ENCODE data around the gene RPRM.
"Not testable (repeated sequence)": the region's sequence is repeated elsewhere in the genome, so short reads cannot be mapped to it uniquely, and the experiment has no call there.

Gene RPRM

GRCh38 chr2:153478289-153479261 is at the start of gene RPRM:
Gene RPRM (minus strand): TSS chr2:153478762. CDS start chr2:153478565, 197 bp downstream.
- peak; percentile 13 for DNase-seq (ENCODE audit: low read depth)

DNA sequence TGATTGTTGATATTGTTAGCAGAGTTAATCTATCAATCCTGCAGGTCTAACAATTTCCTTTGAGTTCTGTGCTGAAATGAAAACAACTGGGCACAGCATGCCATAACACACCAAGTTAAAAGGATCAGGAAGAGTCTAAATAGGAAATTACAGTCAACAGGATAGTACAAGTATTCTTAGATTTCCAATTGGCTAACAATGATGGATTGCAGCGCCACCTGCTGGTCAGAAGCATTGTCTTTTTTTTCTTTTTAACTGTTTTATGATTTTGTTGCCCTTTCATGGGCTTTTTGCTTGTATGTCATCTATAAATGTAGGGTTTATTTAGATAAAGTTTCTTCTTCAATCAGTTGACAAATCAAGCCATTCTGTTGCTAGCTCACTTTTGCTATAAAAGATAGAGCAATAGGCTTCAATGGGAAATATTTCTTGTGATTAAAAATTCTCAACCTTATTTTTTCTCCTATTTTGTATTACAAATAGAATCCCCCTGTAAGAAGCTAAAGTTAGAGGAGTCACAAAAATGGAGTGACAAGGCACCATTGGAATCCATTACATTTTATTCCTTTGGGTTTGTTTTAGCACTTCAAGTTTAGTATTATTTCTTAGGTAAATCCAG is 40.8 kb upstream of the RPRM start:
- no peak for DNase-seq (ENCODE audit: low read depth)

GRCh38 chr2:153512331-153512730 is 33.8 kb upstream of the RPRM start:
- DNase-seq (ENCODE audit: low read depth): no peak

DNA sequence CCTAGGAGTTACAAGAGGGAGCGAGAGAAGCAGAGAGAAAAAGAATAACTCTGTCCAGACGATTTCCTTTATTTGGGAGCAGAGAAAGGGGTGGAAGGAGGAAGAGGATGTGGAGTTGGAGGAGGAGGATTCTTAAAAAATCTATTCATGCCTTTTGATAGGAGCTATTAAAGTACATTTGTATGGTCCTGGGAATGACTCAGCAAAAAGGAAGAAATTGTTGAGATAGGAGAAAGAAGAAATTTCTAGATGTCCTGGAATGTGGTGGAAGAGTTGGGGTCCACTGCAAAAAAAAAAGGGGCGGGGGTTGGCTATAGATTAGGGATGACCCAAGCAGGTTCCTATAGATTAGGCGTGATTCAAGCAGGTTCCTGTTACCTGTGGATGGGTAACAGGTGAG is 32.4 kb upstream of the RPRM start:
- DNase-seq (ENCODE audit: low read depth): no peak

- no peak for DNase-seq (ENCODE audit: low read depth)
Observed at GRCh38 chr2:153509133-153509532, 30.6 kb upstream of the RPRM start.

DNA sequence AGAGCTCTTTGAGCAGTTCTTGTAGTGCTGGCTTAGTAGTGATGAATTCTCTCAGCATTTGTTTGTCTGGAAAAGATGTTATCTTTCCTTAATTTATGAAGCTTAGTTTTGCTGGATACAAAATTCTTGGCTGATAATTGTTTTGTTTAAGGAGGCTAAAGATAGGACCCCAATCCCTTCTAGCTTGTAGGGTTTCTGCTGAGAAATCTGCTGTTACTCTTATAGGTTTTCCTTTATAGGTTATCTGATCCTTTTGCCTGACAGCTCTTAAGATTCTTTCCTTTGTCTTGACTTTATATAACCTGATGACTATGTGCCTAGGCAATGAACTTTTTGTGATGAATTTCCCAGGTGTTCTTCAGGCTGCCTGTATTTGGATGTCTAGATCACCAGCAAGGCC is 27.9 kb upstream of the RPRM start:
- DNase-seq (ENCODE audit: low read depth): not testable (repeated sequence)

DNA sequence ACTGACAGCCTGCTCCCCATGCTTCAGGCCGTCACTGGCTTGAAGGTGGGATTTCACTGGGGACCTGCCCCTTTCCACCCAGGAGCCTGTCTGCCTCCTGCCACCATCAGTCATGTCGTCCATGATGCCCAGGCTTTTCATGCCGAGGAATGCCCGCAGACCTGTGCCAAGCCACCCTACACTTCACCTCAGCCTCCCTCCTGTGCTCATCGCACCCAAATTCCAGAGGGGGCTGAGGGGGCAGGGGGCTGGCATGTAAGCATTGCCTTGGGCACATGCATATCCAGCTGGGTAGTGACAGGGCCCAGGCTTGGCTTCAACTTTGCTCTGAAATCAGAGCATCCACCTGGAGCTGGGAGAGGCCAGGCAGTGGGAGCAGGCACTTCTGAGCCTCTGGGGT is 20.9 kb upstream of the RPRM start:
- DNase-seq (ENCODE audit: low read depth): no peak

GRCh38 chr2:153497938-153498629 is 19.5 kb upstream of the RPRM start:
- no peak for DNase-seq (ENCODE audit: low read depth)

DNA sequence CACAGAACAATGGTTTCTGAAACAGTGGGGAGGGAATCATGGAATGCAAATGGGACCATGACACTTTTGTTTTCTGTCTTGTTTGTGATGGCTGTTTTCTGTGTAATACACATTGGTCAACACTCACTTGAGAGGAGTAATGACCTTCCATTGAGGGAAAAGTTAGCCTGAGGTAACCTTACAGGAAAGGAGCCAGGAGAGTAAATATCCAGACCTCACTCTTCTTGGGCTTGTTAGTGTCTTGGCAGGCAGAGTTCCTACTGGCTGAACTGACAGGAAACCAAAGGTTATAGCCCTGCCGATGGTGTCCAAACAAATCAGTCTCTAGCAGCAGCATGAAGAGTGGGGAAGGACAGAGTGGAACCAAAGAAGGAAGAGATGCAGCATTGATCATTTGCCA is 17.2 kb upstream of the RPRM start:
- no peak for DNase-seq (ENCODE audit: low read depth)

DNA sequence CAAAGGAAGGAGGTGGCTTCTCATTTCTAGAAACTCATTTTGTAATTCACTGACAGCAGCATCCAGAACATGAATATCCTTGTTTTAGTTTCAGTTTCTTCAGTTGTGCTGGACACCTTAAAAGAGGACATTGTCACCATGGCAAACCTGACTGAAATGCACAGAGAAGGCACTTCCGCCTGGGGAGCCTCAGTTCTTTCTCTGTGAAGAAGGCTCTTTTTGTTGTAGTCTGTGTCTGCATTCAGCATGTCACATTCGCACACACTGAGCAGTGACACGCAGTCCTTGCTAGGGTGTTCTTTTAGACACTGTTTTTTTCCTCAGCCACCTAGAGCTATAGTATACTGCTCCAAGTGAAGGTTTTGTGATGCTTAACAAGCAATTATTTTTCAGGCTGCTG is 9.5 kb upstream of the RPRM start:
- no peak for DNase-seq (ENCODE audit: low read depth)

- DNase-seq (ENCODE audit: low read depth): no peak
Observed at GRCh38 chr2:153487448-153487847, 8.9 kb upstream of the RPRM start.

- no peak for DNase-seq (ENCODE audit: low read depth)
Observed at GRCh38 chr2:153479573-153479972, 1.0 kb upstream of the RPRM start.

GRCh38 chr2:153477636-153478288 is 800 bp downstream of the RPRM start:
- no peak for DNase-seq (ENCODE audit: low read depth)

- no peak for DNase-seq (ENCODE audit: low read depth)
Observed at GRCh38 chr2:153476816-153477635, 1.5 kb downstream of the RPRM start.

- DNase-seq (ENCODE audit: low read depth): no peak
Observed at GRCh38 chr2:153476491-153476815, 2.1 kb downstream of the RPRM start.

GRCh38 chr2:153474876-153475435 is 3.6 kb downstream of the RPRM start:
- DNase-seq (ENCODE audit: low read depth): no peak

- no peak for DNase-seq (ENCODE audit: low read depth)
Observed at GRCh38 chr2:153474407-153474806, 4.2 kb downstream of the RPRM start.

GRCh38 chr2:153470867-153471266 is 7.7 kb downstream of the RPRM start:
- DNase-seq (ENCODE audit: low read depth): no peak

DNA sequence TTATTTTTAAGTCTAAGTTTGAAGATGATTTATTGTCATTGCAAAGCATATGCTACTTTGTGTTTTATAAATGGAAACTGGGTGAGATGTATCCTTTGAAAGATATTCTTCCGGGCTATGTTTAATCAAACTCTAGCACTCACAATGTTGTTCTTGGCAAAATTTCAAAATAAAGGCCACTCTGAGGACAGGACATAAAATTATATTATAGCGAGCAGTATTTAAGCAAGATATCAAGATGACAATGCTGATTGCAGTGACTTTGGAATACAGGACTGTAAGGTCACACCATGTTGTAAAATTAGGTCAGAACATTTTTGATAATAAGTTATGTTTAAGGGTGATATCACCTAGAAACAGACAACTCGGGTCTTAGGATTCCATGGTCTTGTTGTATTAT is 14.2 kb downstream of the RPRM start:
- DNase-seq (ENCODE audit: low read depth): no peak

DNA sequence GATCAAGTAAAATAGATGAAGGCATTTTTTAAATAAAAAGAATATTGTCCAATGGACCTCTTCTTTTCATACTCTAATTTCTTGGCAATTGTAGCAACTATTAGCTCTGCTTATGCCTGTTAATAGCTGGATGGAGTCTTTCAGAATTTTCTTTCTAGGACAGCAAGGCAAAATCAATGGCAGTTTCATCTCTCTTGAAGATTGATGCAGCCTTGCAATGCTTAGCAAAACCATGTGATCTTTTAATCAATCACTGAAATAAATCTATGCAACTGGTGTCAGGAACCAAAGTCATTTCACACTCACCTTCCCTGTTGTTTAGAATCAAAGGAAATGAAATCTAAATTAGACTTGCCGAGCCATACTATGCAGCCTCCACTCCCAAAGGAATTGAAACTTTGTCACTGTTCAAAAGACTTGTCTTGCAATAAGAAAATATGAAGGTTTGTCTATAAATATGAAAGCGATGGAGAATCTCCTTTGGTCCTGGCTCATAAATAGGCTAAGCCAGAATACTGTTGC is 16.2 kb downstream of the RPRM start:
- DNase-seq (ENCODE audit: low read depth): no peak

GRCh38 chr2:153461453-153461852 is 17.1 kb downstream of the RPRM start:
- no peak for DNase-seq (ENCODE audit: low read depth)

Data from stimulated activated CD8-positive, alpha-beta memory T cell treated with anti-CD3 and anti-CD28 coated beads, Interleukin-12 subunit alpha, Interleukin-12 subunit beta, amount 100 ng/mL, for 4 hours (primary cell).